ENCODE results near the gene CDC42BPA. TPM values are rescaled to one million over a fixed set of nuclear protein-coding genes. Genes with fewer than 3 reads are reported as not detected.

The CDC42BPA gene
- total and polyA plus RNA-seq, 2 of the 8 experiments (the other 6 are each of a cell fraction or from before 2014, with no cell fraction given): 7.1 to 28.5 TPM

GRCh38 chr1:227072991-227073390 is 245.3 kb downstream of the CDC42BPA start:
- H3K4me2 ChIP-seq (ENCODE audit: insufficient read depth in 1 of 2, low read depth in 2 of 2, low read length in 2 of 2): no peak overlapping the region
- H4K5ac ChIP-seq (ENCODE audit: insufficient read length, low read depth, low read length): no peak overlapping the region
- TF ChIP-seq CHD2 (IDR thresholded peaks at IDR 0.05; ENCODE audit: low read length) (no peak), KDM4A (IDR thresholded peaks at IDR 0.05; ENCODE audit: low read depth, low read length, severe bottlenecking) (no peak), CBX5 (IDR thresholded peaks at IDR 0.05; ENCODE audit: low read depth, low read length) (no peak), BCL11A (IDR thresholded peaks at IDR 0.05; ENCODE audit: low read depth in 2 of 2, low read length in 2 of 2) (no peak), BRCA1 (IDR thresholded peaks at IDR 0.05; ENCODE audit: low read depth, low read length) (no peak), CTCF (IDR thresholded peaks at IDR 0.05; ENCODE audit: control extremely low read depth in 1 of 3, insufficient read depth in 1 of 3, low read depth in 1 of 3, low read length in 3 of 3) (no peak), SP4 (IDR thresholded peaks at IDR 0.05; ENCODE audit: low read length) (no peak)
- WGBS, 2 experiments (ENCODE audit: extremely low coverage in 1 of 2, insufficient coverage in 1 of 2, insufficient read length in 1 of 2, insufficient replicate concordance in 2 of 2, low coverage in 1 of 2, low lambda C conversion rate in 2 of 2, missing lambda C conversion rate in 1 of 2): 81% methylated on average over 2 of the region's 2 CpGs; no CpG with 5 or more reads in 1 of the 2 experiments
- H3K27me3 ChIP-seq (replicated peaks in 1 of 4; ENCODE audit: control insufficient read depth in 3 of 4, extremely low read depth in 1 of 4, insufficient read depth in 3 of 4, low read length in 3 of 4): no peaks in the 10 kb centered on the region
- no peak overlapping the region for H2BK120ac ChIP-seq (replicated peaks; ENCODE audit: low read depth, low read length)
- H2AFZ ChIP-seq (ENCODE audit: low read length): no peak overlapping the region
- H2BK15ac ChIP-seq (ENCODE audit: low read length): no peak overlapping the region
- H2BK12ac ChIP-seq (ENCODE audit: low read depth, low read length): no peak overlapping the region
- no peak overlapping the region for H3K23ac ChIP-seq (ENCODE audit: insufficient read length)
- H3K9me3 ChIP-seq (ENCODE audit: insufficient read depth in 2 of 2, low read depth in 1 of 2, low read length in 1 of 2): no peaks in the 10 kb centered on the region
- H3K9ac ChIP-seq (replicated peaks in 1 of 4; ENCODE audit: extremely low read depth in 1 of 4, low read depth in 3 of 4, low read length in 3 of 4): no peak overlapping the region
- H3K79me2 ChIP-seq (ENCODE audit: control insufficient read depth in 1 of 2, insufficient read depth in 2 of 2, low read length in 2 of 2): no peaks in the 10 kb centered on the region
- H3K79me1 ChIP-seq (ENCODE audit: low read depth, low read length): no peaks in the 10 kb centered on the region
- no peak overlapping the region for H3K4ac ChIP-seq (replicated peaks; ENCODE audit: insufficient read length, low read depth, low read length)
- no peak overlapping the region for H2BK20ac ChIP-seq (ENCODE audit: low read length)
- H3K18ac ChIP-seq (ENCODE audit: extremely low read depth, low read length): no peak overlapping the region
- no peak overlapping the region for H3K56ac ChIP-seq (replicated peaks; ENCODE audit: insufficient read length, low read depth, low read length)
- H3K4me1 ChIP-seq (replicated peaks in 1 of 4; ENCODE audit: control insufficient read depth in 3 of 4, insufficient read depth in 4 of 4, low read length in 3 of 4): no peaks in the 10 kb centered on the region
- POLR2A ChIA-PET (ENCODE audit: partially characterized antibody): no interaction called here
- H3K14ac ChIP-seq (ENCODE audit: insufficient read length): no peak overlapping the region
- DNase-seq (ENCODE audit: low read depth in 1 of 2, low spot score in 2 of 2) (no peak), FAIRE-seq (no peak)
- H3K23me2 ChIP-seq (ENCODE audit: low read depth, low read length): no peaks in the 10 kb centered on the region
- H4K91ac ChIP-seq (replicated peaks; ENCODE audit: insufficient read length, low read length): no peak overlapping the region
- H2AK5ac ChIP-seq (ENCODE audit: low read depth, low read length): no peak overlapping the region
- CTCF ChIA-PET (ENCODE audit: partially characterized antibody): interaction anchor here (1.0 kb wide), 1 partner anchor 377 kb away, joined by 3 read pairs; no protein-coding TSS in a partner anchor
- peaks cover 0 to 15% (median 2%) of the 10 kb centered on the region in 4 experiments; a peak in 4 of 8 replicates for H3K36me3 ChIP-seq (ENCODE audit: control insufficient read depth in 2 of 4, insufficient read depth in 4 of 4, low read length in 3 of 4)
- no peak overlapping the region for H4K8ac ChIP-seq (ENCODE audit: extremely low read depth, insufficient read depth, low read length)
- no peak overlapping the region for H2BK5ac ChIP-seq (ENCODE audit: low read depth, low read length)
- no peaks in the 10 kb centered on the region for H4K20me1 ChIP-seq (replicated peaks in 1 of 2; ENCODE audit: control insufficient read depth in 1 of 2, insufficient read depth in 2 of 2, low read length in 2 of 2)
- H3K27ac ChIP-seq (ENCODE audit: low read depth, low read length): no peak overlapping the region
- H3K4me3 ChIP-seq (ENCODE audit: extremely low read depth in 1 of 4, insufficient read depth in 2 of 4, low read depth in 3 of 4, low read length in 4 of 4): no peak overlapping the region

Measured in H1 (cell line).